ENCODE measurements around the gene MYZAP. TPM values are rescaled to one million over a fixed set of nuclear protein-coding genes. Genes with fewer than 3 reads are reported as not detected.

The MYZAP gene
- total and polyA plus RNA-seq, 2 of the 4 experiments (the other 2 are of a cell fraction) = not detected

DNA sequence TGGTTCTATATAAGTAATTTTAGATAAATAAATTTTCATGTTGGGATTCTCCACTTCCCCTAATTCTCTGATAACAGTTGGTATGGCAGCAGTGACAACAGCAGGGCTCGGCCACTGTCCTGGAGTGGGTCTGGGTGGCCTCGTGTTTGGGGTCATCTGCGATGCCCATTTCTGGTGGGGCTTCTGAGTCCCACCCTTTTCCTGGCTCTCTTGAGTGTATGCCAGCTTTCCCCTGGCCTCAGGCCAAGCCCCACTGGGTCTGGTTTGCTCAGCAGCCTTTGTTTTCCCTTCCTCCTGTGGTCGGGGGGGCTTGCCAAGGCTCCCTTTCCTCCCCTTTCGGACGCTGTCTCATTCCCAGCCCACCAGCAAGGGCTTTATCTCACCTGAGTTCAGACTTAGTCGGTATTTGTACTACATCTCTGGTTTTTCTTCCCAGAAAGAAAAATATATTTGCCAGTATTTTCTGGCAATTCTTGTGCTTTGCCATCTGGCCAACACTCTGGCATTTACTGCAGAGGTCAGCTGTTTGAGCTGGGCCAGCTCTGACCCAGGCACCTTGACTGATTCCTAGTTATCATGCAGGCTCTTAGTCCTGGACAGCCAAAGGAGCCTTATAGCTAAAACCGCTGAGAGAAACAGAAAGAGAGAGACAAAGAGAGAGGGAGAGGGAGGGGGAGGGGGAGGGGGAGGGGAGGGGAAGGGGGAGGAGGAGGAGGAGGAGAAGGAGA is 35.2 kb downstream of the MYZAP start:
- no TSS peak for BruUV-seq (replicated peaks)
- POLR2A ChIA-PET (ENCODE audit: unreplicated experiment) = no interaction called here
- H3K4me1 ChIP-seq (ENCODE audit: control insufficient read depth, insufficient read depth, low read length) = no peaks in the 10 kb centered on the region
- no peaks in the 10 kb centered on the region for H4K20me1 ChIP-seq (ENCODE audit: insufficient read depth, low read length)
- no peak overlapping the region for H2AFZ ChIP-seq (replicated peaks; ENCODE audit: low read length, poor library complexity)
- H3K56ac ChIP-seq (ENCODE audit: extremely low read depth, insufficient read depth, low read length) = no peak overlapping the region
- DNase-seq = no peak
- no peak overlapping the region for H3K4ac ChIP-seq (ENCODE audit: low read depth, low read length)
- CTCF ChIA-PET = interaction anchor here (0.9 kb wide), 1 partner anchor 106 kb away, joined by 3 read pairs; no protein-coding TSS in a partner anchor
- intact Hi-C loops (cut with micrococcal nuclease) (no loop called here), dilution Hi-C loops (cut with HindIII; ENCODE audit: low sequenced_read_pairs, unreplicated experiment) (no loop called here), in situ Hi-C loops (cut with MboI; ENCODE audit: low sequenced_read_pairs) (no loop called here)
- H3K9me3 ChIP-seq (ENCODE audit: control insufficient read depth, insufficient read depth, low read length) = no peaks in the 10 kb centered on the region
- WGBS, 2 experiments (ENCODE audit: extremely low coverage in 2 of 2, insufficient read length in 1 of 2) = no CpG with 5 or more reads among the region's 8 CpGs
- H3K79me1 ChIP-seq (ENCODE audit: low read depth in 1 of 2, low read length in 2 of 2) = no peaks in the 10 kb centered on the region
- no peak overlapping the region for H2AK9ac ChIP-seq (replicated peaks; ENCODE audit: low read depth, low read length, poor library complexity)
- H3K27ac ChIP-seq (ENCODE audit: insufficient read depth, low read length) = no peak overlapping the region
- ATAC-seq (ENCODE audit: low read depth) = no peak
- no peak overlapping the region for H3K14ac ChIP-seq (replicated peaks; ENCODE audit: low read depth, low read length)
- no peak overlapping the region for H4K5ac ChIP-seq (ENCODE audit: low read depth, low read length)
- no peak overlapping the region for H2BK15ac ChIP-seq (ENCODE audit: low read depth, low read length)
- no peak overlapping the region for H3K9ac ChIP-seq (ENCODE audit: low read depth, low read length)
- H4K8ac ChIP-seq (ENCODE audit: low read depth in 2 of 2, low read length in 2 of 2) = no peak overlapping the region
- no peak overlapping the region for H2BK20ac ChIP-seq (ENCODE audit: low read depth, low read length)
- no peak overlapping the region for H3K4me2 ChIP-seq (ENCODE audit: low read depth, low read length)
- no peak overlapping the region for H2BK120ac ChIP-seq (ENCODE audit: low read depth, low read length)
- peaks cover 2% of the 10 kb centered on the region; the same call in 1 of the 2 replicates for H3K27me3 ChIP-seq (ENCODE audit: control insufficient read depth, insufficient read depth, low read length)
- H3K4me3 ChIP-seq (ENCODE audit: insufficient read depth, low read depth, low read length) = no peak overlapping the region
- no peak overlapping the region for H3K18ac ChIP-seq (ENCODE audit: low read depth, low read length)
- no peak overlapping the region for H2BK5ac ChIP-seq (ENCODE audit: low read depth, low read length, poor library complexity, severe bottlenecking)
- TF ChIP-seq, protein P1, sequence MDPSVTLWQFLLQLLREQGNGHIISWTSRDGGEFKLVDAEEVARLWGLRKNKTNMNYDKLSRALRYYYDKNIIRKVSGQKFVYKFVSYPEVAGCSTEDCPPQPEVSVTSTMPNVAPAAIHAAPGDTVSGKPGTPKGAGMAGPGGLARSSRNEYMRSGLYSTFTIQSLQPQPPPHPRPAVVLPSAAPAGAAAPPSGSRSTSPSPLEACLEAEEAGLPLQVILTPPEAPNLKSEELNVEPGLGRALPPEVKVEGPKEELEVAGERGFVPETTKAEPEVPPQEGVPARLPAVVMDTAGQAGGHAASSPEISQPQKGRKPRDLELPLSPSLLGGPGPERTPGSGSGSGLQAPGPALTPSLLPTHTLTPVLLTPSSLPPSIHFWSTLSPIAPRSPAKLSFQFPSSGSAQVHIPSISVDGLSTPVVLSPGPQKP (IDR thresholded peaks at IDR 0.05; ENCODE audit: borderline replicate concordance, low read depth, low read length) = no peak
- TF ChIP-seq BHLHE40 (IDR thresholded peaks at IDR 0.05; ENCODE audit: low read depth, low read length) (no peak), CHD1 (IDR thresholded peaks at IDR 0.05; ENCODE audit: low read depth, low read length) (no peak), MXI1 (IDR thresholded peaks at IDR 0.05; ENCODE audit: borderline replicate concordance, low read depth, low read length) (no peak), RFX5 (IDR thresholded peaks at IDR 0.05; ENCODE audit: low read depth, low read length) (no peak), RCOR1 (IDR thresholded peaks at IDR 0.05; ENCODE audit: insufficient replicate concordance, low read length) (no peak), MAFK (IDR thresholded peaks at IDR 0.05; ENCODE audit: low read depth, low read length) (no peak), CEBPB (IDR thresholded peaks at IDR 0.05; ENCODE audit: low read depth, low read length) (no peak), MAZ (IDR thresholded peaks at IDR 0.05; ENCODE audit: borderline replicate concordance, low read depth, low read length) (no peak), NFE2L2 (IDR thresholded peaks at IDR 0.05; ENCODE audit: low read depth, low read length) (no peak), RAD21 (IDR thresholded peaks at IDR 0.05; ENCODE audit: low read length) (no peak), FOS (IDR thresholded peaks at IDR 0.05; ENCODE audit: low read depth, low read length) (no peak), POLR2A (IDR thresholded peaks at IDR 0.05; ENCODE audit: low read depth, low read length) (no peak), SMC3 (IDR thresholded peaks at IDR 0.05; ENCODE audit: low read depth, low read length) (no peak)
- TF ChIP-seq, protein P2, sequence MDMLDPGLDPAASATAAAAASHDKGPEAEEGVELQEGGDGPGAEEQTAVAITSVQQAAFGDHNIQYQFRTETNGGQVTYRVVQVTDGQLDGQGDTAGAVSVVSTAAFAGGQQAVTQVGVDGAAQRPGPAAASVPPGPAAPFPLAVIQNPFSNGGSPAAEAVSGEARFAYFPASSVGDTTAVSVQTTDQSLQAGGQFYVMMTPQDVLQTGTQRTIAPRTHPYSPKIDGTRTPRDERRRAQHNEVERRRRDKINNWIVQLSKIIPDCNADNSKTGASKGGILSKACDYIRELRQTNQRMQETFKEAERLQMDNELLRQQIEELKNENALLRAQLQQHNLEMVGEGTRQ (IDR thresholded peaks at IDR 0.05; ENCODE audit: low read depth, low read length) = no peak
- TF ChIP-seq, protein P3, sequence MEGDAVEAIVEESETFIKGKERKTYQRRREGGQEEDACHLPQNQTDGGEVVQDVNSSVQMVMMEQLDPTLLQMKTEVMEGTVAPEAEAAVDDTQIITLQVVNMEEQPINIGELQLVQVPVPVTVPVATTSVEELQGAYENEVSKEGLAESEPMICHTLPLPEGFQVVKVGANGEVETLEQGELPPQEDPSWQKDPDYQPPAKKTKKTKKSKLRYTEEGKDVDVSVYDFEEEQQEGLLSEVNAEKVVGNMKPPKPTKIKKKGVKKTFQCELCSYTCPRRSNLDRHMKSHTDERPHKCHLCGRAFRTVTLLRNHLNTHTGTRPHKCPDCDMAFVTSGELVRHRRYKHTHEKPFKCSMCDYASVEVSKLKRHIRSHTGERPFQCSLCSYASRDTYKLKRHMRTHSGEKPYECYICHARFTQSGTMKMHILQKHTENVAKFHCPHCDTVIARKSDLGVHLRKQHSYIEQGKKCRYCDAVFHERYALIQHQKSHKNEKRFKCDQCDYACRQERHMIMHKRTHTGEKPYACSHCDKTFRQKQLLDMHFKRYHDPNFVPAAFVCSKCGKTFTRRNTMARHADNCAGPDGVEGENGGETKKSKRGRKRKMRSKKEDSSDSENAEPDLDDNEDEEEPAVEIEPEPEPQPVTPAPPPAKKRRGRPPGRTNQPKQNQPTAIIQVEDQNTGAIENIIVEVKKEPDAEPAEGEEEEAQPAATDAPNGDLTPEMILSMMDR (conservative IDR thresholded peaks at IDR 0.05; ENCODE audit: low read depth, low read length) = no peak
- no peak overlapping the region for H4K91ac ChIP-seq (ENCODE audit: insufficient read depth, low read depth, low read length)
- H3K23ac ChIP-seq (ENCODE audit: low read depth, low read length) = no peak overlapping the region
- no peaks in the 10 kb centered on the region for H3K9me1 ChIP-seq (ENCODE audit: insufficient read depth, low read length)
- H3K36me3 ChIP-seq (ENCODE audit: control insufficient read depth, insufficient read depth, low read length) = no peaks in the 10 kb centered on the region
- no peak overlapping the region for H2AK5ac ChIP-seq (ENCODE audit: low read depth, low read length)
